ENCODE results near the gene ACTL6B.

Gene ACTL6B

DNA sequence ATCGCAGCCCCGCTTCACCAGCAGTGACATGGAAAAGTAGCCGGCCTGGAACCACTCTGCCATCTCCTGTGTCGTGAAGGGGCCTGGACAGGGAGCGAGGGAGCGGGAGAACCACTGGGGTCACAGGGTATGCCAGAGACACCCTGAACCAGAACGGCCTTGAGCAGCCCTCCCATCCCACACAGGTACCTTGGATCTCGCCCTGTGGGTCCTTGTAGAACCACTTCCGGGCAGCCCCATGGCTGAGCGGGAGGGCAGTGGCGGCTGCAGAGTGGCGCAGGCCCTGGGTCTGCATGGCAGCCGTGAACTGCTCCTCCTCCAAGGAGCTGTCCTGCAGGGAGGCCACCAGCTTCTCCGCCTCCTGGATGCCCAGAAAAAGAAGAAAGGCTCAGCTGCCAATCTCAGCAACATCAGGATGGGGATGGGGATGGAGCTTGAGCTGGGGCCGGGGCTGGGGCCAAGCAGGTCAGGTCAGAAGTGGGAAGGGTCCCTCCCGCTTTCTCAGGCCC, 28.3 kb upstream of the ACTL6B start:
- no peak for FAIRE-seq
- DNase-seq (ENCODE audit: extremely low spot score, insufficient read length, low read depth) = no peak

DNA sequence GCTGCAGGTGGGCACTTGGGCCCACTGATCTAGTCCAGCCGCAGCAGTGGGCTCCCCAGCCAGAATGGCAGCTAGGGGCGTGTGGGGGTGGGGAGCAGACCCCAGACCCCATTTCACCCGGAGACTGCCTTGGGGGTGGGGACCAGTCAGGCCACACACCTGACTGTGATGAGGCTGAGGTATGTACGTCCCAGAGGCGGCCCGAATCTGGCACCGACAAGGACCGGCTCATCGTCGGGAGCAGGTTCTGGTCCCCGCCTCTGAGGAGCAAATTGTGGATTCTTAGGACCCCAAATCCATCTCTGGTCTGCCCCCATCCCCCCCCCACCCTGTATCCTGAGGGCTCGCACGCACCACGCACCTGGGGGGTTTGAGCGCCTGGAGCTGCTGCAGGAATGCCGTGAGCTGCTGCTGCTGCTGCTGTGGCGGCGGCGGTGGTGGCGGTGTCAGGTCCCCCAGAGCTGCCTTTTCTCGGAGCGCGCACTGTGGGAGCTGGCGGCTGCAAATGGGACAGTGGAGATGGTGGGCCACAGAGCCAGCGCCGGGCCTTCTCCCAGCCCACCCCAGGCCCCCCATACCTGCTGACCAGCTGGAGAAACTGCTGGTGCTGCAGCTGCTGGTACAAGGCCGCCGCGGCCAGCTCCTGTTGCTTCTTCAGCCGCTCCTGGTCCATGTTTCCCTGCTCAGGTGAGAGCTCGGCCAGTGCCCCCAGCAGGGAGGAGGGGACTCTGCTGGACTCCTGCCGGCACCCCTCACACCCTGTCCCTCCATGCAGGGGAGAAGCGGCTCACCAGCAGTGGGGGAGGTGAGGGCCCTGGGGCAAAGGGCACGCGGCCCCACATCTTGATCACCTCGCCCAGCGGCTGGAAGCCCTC, 27.6 kb upstream of the ACTL6B start:
- no peak for FAIRE-seq

DNA sequence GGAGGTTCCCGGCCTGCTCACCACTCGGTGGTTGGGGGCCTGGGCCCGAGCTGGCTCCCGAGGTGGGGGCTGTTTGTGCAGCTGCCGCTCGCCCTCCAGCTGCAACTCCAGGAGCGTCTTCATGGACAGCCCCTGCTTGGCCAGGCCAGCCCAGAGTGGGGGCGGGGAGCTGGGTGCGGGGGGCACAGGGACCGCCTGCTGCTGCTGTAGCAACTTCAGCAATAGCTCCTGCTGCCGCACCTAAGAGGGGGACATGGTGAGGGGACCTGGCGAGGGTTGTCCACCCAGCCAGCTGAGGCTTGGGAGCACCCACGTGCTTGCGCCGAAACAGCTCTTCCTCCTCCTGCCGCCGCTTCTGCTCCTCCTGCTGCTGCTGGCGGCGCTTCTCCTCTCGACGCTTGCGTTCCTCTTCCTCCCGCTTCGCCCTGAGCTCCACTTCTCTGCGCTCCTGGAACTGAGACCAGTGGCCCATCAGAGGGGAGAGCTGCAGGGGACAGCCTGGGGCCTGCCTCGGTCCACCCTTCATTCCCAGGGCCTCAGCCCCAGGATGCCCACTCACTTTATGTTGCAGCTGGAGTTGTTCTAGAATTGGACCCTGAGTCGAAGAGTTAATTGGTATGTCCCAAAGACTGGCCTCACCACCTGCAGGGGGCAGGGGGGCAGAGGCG, 26.9 kb upstream of the ACTL6B start:
- DNase-seq (ENCODE audit: extremely low spot score, insufficient read length, low read depth) = no peak

More for the DNA sequence above, 27.6 kb upstream of the ACTL6B start:
- no peak for DNase-seq (ENCODE audit: extremely low spot score, insufficient read length, low read depth)

DNA sequence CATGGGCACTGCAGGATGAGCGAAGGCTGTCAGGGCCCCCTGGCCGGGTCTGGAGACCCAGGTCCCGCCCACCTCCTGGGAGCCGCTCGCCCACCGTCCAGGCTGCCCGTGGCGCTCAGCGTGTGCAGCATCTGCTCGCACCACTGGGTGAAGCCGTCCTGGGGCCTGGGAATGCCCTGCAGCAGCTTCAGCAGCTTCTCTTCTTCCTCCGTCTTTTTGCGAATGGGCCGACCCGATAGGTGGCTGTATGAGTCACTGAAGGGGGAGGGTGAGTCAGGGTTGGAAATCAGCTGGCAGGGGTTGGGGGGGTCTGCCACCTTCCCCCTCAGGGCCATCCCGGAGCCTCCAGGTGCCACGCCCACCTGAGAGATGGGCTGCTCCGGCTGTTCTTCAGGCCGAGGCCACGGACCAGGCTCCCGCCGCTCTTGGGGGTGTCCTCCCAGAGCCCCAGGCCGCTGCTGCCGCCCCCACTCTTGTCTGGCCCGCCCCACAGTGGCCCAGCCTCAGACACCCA, 26.0 kb upstream of the ACTL6B start:
- DNase-seq (ENCODE audit: extremely low spot score, insufficient read length, low read depth) (no peak), FAIRE-seq (no peak)

More for the DNA sequence above, 26.9 kb upstream of the ACTL6B start:
- FAIRE-seq = no peak

DNA sequence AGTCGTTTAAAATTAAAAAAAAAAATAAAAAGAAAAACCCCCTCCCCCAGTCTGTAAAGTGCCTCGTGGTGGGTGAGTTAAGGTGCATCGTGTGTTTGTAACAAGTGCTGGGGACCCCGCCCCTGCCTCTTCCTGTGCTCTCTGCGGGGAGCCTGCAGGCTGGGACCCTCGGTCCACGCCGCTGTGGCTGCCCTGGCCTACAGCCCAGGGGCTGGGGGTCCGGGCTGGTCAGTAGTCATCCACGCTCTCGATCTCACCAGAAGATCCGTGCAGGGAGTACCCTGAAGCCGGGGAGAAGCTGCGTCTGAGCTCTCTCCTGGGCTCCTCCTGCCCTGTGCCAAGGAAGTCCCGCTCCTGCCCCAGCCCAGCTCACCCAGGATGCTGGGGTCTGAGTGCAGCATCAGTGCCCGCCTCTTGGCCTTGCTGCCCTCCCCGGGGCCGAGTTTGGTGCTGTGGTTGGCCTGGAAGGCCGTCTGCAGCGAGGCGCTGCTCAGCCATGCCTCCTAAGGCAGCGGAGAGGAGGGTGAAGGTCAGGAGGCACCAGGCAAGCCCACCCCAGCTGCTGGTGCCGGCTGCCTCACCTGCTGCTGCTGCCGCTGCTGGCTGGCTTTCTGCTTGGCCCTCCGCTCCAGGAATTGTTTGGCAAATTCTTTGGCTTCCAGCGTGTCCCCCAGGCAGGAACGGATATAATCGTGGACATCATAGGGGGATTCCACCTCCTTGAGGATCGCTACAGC, 25.4 kb upstream of the ACTL6B start:
- FAIRE-seq (no peak), DNase-seq (ENCODE audit: extremely low spot score, insufficient read length, low read depth) (no peak)

DNA sequence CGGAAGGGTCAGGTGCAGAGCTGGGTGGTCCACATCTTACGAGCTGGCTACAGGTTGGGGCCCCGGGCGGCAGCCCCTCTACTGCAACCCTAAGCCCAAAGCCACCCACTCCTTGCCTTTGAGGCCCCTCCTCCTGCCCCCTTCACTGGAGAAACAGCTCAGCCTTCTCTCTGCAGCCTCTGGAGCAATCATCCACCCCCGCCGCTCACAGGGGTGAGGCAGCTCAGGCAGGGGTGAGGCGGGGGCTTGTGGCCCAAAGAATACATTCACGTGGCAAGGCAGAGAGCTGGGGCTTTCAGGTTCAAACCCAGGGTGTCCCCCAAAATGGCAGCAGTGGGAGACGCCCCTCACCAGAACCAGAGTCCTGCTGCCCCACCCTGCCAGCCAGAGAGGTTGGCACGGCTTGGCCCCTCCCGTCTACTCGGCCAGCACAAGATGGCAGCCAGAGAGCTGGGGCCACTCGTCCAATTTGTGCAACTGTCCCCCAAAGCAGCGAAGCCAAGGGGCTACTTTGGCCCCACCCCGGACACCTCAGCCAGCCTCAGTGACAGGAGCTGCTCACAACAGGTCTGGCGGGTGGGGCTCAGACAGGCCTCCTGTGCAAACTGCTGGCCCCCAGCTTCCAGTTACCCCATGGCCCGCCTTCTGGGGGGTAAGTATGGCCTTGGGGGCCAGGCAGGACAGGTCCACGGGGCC, 24.5 kb upstream of the ACTL6B start:
- DNase-seq (ENCODE audit: extremely low spot score, insufficient read length, low read depth) = no peak
- FAIRE-seq = no peak

DNA sequence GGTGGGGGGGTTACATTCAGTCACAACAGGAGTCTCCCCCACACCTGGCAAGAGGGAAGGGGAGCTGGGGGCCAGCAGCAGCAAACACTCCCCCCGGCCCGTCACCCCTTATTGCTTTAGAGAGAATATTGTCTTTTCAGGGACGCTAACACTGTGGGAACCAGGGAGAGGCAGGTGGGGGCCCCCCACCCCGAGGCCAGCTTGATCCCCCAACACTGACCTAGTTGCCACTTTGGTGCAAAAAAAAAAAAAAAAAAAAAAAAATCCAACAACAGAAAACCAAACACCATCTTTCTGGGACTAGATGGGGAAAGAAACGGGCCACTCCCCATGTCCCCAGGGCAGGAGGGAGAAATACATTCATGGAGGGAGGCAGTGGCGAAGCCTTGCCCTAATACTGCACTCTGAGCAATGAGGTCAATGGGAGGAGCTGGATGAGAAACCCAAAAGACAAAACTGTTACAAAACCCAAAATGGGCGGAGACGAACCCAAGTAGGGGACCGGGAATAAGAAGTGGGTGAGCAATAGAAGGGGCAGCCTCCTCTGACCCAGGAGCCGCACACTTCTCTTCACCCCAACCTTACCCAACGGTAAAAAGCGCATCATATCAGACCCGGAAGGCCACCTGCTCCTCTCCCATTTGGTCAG, 23.8 kb upstream of the ACTL6B start:
- no peak for DNase-seq (ENCODE audit: extremely low spot score, insufficient read length, low read depth)
- FAIRE-seq = no peak

DNA sequence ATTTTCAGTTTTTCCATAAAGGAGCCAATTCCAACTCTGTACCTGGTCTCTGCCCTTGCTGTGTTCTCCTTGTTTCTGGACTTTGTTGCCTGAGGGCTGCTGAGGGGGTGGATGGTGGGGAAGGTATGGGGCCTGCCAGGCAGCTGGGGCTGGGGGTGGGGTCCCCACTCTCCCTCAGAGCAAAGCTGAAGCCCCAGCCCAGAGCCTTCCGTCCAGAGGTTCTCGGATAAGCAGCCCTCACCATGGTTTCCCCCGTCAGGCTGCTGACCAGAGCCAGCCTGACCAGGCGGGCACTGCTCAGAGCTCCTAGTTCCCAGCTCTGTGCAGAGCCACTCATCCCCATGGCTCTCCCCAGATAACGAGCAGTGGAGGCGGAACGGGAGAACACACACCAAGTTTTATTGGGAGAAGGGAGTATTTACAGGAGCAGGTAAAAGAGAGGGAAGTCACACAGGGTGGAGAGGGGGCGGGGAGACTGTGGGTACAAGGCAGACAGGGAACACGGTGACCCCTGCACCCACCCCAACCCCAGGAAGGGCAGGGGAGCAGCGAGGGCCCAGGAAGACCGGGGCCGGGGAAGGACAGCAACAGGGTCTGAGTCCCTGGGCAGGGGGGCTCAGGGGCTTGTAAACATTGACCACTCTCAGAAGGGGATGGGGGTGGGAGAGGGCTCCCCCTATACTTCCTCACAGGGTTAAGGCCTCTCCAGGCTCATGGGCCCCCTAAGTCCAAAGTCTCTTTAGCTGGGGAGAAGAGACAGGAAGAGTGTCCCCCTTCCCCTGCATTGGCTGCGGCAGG, 23.1 kb upstream of the ACTL6B start:
- DNase-seq (ENCODE audit: extremely low spot score, insufficient read length, low read depth) (no peak), FAIRE-seq (no peak)

DNA sequence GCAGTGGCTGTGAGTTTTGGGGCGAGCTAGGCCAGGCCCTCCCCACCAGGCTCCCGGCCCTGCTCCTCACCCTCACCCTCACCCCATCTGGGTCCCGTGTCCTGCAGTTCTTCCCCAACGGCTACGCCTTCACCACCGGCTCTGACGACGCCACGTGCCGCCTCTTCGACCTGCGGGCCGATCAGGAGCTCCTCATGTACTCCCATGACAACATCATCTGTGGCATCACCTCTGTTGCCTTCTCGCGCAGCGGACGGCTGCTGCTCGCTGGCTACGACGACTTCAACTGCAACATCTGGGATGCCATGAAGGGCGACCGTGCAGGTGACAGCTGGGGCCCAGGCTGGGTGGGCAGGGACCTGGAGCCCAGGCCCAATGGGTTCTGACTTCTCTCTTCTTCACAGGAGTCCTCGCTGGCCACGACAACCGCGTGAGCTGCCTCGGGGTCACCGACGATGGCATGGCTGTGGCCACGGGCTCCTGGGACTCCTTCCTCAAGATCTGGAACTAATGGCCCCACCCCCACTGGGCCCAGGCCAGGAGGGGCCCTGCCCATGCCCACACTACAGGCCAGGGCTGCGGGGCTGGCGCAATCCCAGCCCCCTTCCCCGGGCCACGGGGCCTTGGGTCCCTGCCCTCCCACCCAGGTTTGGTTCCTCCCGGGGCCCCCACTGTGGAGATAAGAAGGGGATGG, 22.2 kb upstream of the ACTL6B start:
- FAIRE-seq (no peak), DNase-seq (ENCODE audit: extremely low spot score, insufficient read length, low read depth) (no peak)

DNA sequence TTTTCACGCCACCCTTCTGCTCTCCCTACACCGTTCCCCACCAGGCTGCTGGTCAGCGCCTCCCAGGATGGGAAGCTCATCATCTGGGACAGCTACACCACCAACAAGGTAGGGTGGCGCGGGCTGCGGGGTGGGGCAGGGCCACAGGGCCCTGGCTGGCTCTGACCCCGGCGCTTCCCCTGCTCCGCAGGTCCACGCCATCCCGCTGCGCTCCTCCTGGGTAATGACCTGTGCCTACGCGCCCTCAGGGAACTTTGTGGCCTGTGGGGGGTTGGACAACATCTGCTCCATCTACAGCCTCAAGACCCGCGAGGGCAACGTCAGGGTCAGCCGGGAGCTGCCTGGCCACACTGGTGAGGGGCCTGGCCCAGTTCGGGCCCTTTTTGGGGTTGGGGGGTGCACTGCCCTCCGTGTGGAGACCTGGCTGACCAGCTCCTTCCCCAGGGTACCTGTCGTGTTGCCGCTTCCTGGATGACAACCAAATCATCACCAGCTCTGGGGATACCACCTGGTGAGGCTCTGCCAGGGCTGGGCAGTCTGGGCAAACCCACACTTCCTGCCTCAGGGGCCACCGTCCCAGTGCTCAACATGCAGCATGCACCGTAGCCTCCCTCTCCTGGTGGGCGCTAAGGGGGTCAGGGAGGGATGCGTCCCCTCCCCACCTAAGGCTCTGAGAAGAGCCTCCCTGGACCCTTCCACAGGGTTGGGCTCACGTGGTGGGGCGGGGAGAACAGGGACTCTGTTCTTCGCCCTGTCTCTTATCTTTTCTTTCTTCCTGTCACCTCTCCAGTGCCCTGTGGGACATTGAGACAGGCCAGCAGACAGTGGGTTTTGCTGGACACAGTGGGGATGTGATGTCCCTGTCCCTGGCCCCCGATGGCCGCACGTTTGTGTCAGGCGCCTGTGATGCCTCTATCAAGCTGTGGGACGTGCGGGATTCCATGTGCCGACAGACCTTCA, 21.3 kb upstream of the ACTL6B start:
- FAIRE-seq = no peak
- no peak for DNase-seq (ENCODE audit: extremely low spot score, insufficient read length, low read depth)

DNA sequence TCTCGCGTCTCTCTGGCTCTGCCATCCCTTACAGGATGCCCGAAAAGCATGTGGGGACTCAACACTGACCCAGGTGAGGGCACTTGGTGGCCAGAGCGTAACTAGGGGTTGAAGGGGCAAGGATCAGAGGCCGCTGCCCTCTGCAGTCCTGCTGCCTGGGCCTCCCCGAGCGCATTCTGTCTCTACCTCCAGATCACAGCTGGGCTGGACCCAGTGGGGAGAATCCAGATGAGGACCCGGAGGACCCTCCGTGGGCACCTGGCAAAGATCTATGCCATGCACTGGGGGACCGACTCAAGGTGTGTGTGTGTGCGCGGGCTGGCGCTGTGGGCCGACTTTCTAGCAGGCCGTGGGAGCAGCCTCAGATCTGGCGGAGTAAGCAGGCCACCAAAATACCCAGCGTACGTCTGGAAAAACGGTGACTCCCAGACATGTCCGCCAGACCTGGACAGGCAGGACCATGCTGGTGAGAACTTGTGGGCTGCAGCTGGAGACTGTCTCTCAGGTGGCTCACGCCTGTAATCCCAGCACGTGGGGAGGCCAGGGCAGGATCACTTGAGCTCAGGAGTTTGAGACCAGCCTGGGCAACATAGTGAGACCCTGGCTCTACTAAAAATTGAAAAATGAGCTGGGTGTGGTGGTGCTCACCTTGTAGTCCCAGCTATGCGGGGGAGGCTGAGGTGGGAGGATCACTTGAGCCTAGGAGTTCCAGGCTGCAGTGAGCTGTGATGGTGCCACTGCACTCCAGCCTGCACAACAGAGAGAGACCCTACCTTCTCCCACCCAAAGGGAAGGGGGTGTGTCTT, 20.5 kb upstream of the ACTL6B start:
- FAIRE-seq = no peak
- no peak for DNase-seq (ENCODE audit: extremely low spot score, insufficient read length, low read depth)

DNA sequence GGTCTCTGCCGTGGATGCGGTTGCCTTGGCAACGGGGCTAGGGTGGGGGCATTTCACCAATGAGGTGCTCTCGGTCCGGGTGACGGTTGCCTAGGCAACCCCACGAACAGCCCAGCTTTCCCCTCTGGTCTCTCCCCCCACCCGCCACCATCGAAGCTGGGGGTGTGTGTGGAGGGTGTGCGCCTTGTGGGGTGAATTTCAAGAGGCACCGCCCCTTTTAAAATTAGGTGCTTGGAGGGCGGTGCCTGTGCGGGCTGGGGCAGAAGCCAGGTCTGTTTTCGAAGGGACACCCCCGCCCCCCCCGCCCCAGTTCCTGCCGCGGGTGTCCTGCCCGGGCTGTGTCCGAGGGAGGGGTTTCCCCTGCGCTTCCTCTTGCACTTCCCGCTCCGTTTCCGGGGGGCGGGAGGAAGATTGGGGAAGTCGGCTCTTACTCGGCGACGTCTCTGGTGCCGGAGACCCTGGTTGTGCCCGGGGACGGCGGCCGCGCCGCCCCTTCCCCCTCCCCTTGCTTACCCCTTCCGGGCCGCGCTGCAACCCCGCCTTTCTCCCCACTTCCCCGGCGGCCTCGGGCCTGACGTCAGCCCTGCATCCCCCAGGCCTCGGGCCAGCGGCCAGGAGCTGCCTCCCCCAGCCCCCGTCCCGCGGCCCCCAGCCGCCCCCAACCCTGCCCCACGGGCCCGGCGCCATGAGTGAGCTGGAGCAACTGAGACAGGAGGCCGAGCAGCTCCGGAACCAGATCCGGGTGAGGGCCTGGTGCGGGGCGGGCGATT, 19.5 kb upstream of the ACTL6B start:
- DNase-seq (ENCODE audit: extremely low spot score, insufficient read length, low read depth) = peak; percentile 59
- FAIRE-seq = peak; percentile 85

DNA sequence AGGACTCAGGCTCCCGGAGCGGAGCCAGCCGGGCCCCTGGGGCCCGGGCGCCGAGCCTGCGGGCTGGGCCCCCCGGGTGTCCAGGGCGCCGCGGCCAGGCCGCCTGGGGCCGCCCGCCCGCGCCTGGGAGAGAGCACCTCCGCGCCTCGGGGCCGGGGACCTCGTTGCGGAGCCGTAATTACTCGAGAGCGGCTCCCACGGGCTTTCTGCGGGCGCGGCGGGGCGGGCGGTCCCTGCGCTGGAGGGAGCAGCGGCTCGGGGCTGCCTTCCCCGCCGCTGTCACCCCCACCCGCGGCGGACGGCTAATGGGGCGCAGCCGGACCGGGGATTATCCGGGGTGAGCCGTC, 18.8 kb upstream of the ACTL6B start:
- no peak for FAIRE-seq

DNA sequence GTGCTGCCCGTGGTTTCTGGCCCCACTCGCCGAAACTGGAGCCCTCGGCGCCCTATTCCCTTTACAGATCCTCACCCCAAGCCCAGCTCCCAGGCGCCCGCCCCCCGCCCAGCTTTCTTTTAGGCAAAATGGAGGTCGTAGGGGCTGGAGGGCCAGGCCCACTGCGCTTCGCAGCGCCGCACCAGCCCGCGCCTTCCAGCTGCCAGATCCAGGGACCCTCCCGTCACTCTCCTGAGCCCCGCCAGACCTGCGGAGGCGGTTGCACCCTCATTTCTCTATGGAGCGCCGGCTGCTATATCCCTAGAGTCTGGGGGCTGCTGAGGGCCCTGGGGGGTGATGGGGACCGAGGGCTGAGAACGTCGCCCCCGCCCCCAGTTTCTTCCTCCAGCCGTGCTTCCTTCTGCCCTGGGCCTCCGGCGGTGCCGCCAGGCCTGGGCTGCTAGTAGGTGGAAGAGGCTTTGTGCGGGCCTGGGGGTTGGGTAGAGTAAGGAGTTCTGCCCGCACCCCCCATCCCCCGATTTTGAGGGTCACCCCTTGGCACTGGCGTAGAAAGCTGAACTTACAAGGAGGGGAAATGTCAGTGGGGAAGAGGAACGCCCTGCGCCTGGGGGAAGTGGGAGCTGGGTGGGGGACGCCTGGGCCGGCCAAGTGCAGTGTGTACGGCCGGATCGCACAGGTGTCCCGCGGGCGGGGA, 18.3 kb upstream of the ACTL6B start:
- DNase-seq (ENCODE audit: extremely low spot score, insufficient read length, low read depth) = no peak
- FAIRE-seq = no peak

More for the DNA sequence above, 18.8 kb upstream of the ACTL6B start:
- DNase-seq (ENCODE audit: extremely low spot score, insufficient read length, low read depth) = no peak

DNA sequence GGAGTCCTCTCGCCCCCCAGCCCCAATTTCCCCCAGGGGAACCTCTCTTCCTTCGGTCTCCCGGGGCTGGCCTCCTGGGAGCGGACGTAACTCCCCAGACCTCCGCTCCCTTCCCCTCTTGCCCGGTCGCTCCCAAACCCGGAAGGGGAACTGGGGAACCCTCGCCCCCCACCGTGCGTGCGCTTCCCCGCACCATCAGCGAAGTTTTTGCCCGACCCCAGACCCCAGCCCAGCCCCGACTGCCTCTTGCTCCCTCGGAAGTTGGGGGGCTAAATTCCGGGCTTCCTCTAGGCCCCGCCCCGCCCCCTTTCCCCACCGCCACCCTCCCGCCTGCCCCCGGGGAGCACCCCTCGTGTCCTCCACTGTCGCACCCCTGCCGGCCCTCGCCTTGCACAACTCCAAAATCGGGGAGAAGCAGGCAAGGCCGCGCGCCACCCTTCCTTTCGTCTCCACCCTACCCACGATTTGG, 17.7 kb upstream of the ACTL6B start:
- no peak for FAIRE-seq
- DNase-seq (ENCODE audit: extremely low spot score, insufficient read length, low read depth) = no peak
